Measurements from ENCODE around the gene KCND3. TPM values are rescaled to one million over a fixed set of nuclear protein-coding genes. Genes with fewer than 3 reads are reported as not detected.

The KCND3 gene
- total and polyA plus RNA-seq, 12 donors: 0.39 to 6.7 (median 3.1) TPM

DNA sequence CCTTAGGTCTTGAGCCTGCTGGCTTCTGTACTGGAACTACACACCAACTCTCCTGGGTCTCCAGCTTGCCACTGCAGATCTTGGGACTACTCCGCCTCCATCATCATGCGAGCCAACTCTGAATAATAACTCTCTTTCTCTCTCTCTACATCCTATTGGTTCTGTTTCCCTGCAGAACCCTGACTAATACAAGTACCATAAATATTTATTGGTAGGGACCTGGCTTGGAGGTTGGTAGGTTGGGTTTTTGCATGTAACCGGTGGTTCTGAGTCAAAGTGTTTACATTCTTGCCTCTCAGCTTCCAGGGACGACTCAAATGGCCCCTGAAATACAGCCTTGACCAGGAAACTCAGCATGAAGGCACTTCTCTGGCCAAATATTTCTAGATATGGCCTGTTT is 110.4 kb downstream of the KCND3 start:
- WGBS, 4 donors: 65 to 76% (median 69%) methylated on average over 4 of the region's 4 CpGs
- Histone ChIP-seq H3K36me3 (replicated peaks in 1 of 2) (no peaks in the 10 kb centered on the region), H3K9me3 (replicated peaks in 1 of 3) (no peaks in the 10 kb centered on the region), H3K27ac (no peak overlapping the region), H3K27me3 (no peaks in the 10 kb centered on the region), H3K4me3 (no peak overlapping the region), H3K4me1 (replicated peaks in 1 of 2) (no peaks in the 10 kb centered on the region)
- TF ChIP-seq, protein P1, sequence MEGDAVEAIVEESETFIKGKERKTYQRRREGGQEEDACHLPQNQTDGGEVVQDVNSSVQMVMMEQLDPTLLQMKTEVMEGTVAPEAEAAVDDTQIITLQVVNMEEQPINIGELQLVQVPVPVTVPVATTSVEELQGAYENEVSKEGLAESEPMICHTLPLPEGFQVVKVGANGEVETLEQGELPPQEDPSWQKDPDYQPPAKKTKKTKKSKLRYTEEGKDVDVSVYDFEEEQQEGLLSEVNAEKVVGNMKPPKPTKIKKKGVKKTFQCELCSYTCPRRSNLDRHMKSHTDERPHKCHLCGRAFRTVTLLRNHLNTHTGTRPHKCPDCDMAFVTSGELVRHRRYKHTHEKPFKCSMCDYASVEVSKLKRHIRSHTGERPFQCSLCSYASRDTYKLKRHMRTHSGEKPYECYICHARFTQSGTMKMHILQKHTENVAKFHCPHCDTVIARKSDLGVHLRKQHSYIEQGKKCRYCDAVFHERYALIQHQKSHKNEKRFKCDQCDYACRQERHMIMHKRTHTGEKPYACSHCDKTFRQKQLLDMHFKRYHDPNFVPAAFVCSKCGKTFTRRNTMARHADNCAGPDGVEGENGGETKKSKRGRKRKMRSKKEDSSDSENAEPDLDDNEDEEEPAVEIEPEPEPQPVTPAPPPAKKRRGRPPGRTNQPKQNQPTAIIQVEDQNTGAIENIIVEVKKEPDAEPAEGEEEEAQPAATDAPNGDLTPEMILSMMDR (IDR thresholded peaks at IDR 0.05): no peak
- no peak for TF ChIP-seq POLR2A (IDR thresholded peaks at IDR 0.05)
- no peak for DNase-seq
- intact Hi-C loops (cut with DNase I): no loop called here

DNA sequence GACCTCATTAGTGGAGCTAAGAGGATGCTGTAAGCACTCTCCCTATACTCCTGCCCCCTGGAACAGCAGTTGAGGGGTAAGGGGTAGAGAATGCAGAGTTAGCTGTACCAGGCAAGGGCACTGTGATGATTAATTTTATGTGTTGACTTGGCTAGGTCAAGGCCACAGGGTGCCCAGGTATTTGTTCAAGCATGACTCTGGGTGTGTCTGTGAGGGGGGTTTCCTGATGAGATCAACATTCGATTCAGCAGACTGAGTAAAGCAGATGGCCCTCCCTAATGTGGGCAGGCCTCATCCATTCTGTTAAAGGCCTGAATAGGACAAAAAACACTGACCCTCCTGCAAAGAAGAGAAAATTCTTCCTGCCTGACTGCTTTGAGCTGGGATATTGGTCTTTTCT is 110.8 kb downstream of the KCND3 start:
- Histone ChIP-seq H3K4me3 (no peak overlapping the region), H3K9me3 (replicated peaks in 1 of 3) (no peaks in the 10 kb centered on the region), H3K36me3 (replicated peaks in 1 of 2) (no peaks in the 10 kb centered on the region), H3K27me3 (no peaks in the 10 kb centered on the region), H3K27ac (no peak overlapping the region), H3K4me1 (replicated peaks in 1 of 2) (no peaks in the 10 kb centered on the region)
- 0 to 71% (median 63%) methylated on average over 1 of the region's 1 CpG for WGBS, 4 donors
- DNase-seq: no peak
- intact Hi-C loops (cut with DNase I): no loop called here
- TF ChIP-seq POLR2A (IDR thresholded peaks at IDR 0.05): no peak
- TF ChIP-seq, protein P1 (IDR thresholded peaks at IDR 0.05): no peak

DNA sequence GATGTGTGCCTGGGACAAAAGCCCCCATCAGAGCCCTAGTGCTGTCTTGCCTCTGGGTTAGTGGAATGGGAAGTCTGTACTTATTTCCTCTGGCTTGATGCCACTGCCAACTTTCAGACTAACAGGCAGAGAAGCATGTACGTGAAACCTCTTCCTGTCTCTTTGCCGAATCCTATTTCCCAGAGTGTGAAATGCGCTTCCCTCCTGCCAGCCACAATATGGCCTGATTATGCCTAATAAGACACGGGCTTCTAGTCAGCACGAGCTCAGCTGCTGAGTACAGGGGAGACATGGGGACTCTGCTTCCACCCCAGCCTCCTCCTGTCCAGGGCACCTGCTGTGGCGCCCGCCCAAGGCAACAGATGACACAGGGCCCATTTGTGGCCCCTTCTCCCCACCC is 111.4 kb downstream of the KCND3 start:
- intact Hi-C loops (cut with DNase I): no loop called here
- Histone ChIP-seq H3K4me3 (no peak overlapping the region), H3K27me3 (no peaks in the 10 kb centered on the region), H3K27ac (no peak overlapping the region), H3K4me1 (replicated peaks in 1 of 2) (no peaks in the 10 kb centered on the region), H3K36me3 (replicated peaks in 1 of 2) (no peaks in the 10 kb centered on the region), H3K9me3 (replicated peaks in 1 of 3) (no peaks in the 10 kb centered on the region)
- DNase-seq: no peak
- no peak for TF ChIP-seq POLR2A (IDR thresholded peaks at IDR 0.05)
- TF ChIP-seq, protein P1 (IDR thresholded peaks at IDR 0.05): no peak
- WGBS, 4 donors: 76 to 86% (median 81%) methylated on average over 5 to 7 of the region's 7 CpGs

DNA sequence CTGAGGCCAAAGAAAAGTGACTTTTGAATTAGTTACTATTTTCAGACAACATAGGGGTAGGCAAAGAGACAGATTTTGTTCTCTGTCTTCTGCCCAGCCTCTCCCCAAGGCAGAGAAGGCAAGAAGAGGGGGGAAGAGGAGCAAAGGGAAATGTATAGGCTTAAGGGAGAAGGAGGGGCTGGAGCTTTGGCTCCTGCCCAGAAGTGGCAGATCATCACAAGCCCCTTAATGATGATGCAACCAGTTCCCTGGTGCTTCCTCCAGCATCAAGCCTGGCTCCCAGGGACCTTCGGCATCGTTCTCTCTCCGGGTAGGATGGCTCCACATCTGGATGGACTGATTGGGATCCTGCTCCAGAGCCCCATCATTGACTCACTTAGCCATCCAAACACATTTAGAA is 112.8 kb downstream of the KCND3 start:
- WGBS, 4 donors: 74 to 98% (median 94%) methylated on average over 3 of the region's 3 CpGs

More for the DNA sequence above, 112.8 kb downstream of the KCND3 start:
- Histone ChIP-seq H3K27me3 (no peaks in the 10 kb centered on the region), H3K27ac (no peak overlapping the region), H3K4me3 (no peak overlapping the region), H3K36me3 (replicated peaks in 1 of 2) (no peaks in the 10 kb centered on the region), H3K4me1 (replicated peaks in 1 of 2) (no peaks in the 10 kb centered on the region), H3K9me3 (replicated peaks in 1 of 3) (no peaks in the 10 kb centered on the region)
- intact Hi-C loops (cut with DNase I): no loop called here
- TF ChIP-seq, protein P1 (IDR thresholded peaks at IDR 0.05): no peak
- TF ChIP-seq POLR2A (IDR thresholded peaks at IDR 0.05): no peak
- no peak for DNase-seq
